SK-N-SH (cell line): ENCODE data around the gene CADPS2. TPM values are rescaled to one million over a fixed set of nuclear protein-coding genes. Genes with fewer than 3 reads are reported as not detected.

ENCODE experiments used
- CTCF ChIA-PET: fragments of 300-600, 350-600 bp; formaldehyde crosslinking; extraction: SDS; loops from one replicate; lab custom pipeline; 2021; lab: Yijun Ruan, JAX
- POLR2A ChIA-PET: fragments of 350-600 bp; sonication (Branson Sonifier 250); formaldehyde crosslinking; extraction: SDS; loops from one replicate; lab custom pipeline; 2020; ENCODE audit warnings: antibody characterized with exemption, inconsistent platforms; lab: Yijun Ruan, JAX
- DNase-seq: peaks from one replicate; pipeline ENCODE4 v3.0.0; 2012
- H2AFZ ChIP-seq: fragments of 200-600 bp; sonication (generic); 2 replicates; pipeline ENCODE4 v1.8.1; 2016; ENCODE audit warnings: antibody characterized with exemption, mild to moderate bottlenecking, low read depth
- H3F3A ChIP-seq: fragments of 200-600 bp; sonication (generic); replicated peaks from 2 replicates; pipeline ENCODE3; 2016; ENCODE audit warnings: antibody characterized with exemption, mild to moderate bottlenecking; ENCODE audit not compliant: insufficient read depth
- H3K27ac ChIP-seq, 2 experiments: fragments of 200-500 bp in 1 of 2; fragments of 200-600 bp in 1 of 2; sonication (Bioruptor generic) in 1 of 2; sonication (generic), shearing (Covaris generic) in 1 of 2; 2 replicates each; pipeline versions ENCODE4 v1.5.1 to v1.6.1; 2014 to 2016; ENCODE audit warnings: low read depth in 2 of 2, inconsistent platforms in 1 of 2, low read length in 1 of 2, mild to moderate bottlenecking in 1 of 2, mixed read lengths in 1 of 2
- H3K27me3 ChIP-seq: fragments of 200-600 bp; sonication (generic), shearing (Covaris generic); 2 replicates; pipeline ENCODE4 v1.6.1; 2016; ENCODE audit warnings: mixed run types; ENCODE audit not compliant: insufficient read depth
- H3K36me3 ChIP-seq, 2 experiments: fragments of 200-500 bp in 1 of 2; fragments of 200-600 bp in 1 of 2; sonication (Bioruptor generic) in 1 of 2; sonication (generic) in 1 of 2; replicated peaks in 1 of 2; 2 replicates each; pipeline versions ENCODE3 to v1.5.1; 2014 to 2016; ENCODE audit warnings: low read length in 1 of 2, mild to moderate bottlenecking in 1 of 2; ENCODE audit not compliant: insufficient read depth in 2 of 2, control insufficient read depth in 1 of 2
- H3K4me1 ChIP-seq, 2 experiments: fragments of 200-500 bp in 1 of 2; fragments of 200-600 bp in 1 of 2; sonication (Bioruptor generic) in 1 of 2; sonication (generic), shearing (Covaris generic) in 1 of 2; 2 replicates each; pipeline versions ENCODE4 v1.5.1 to v1.6.1; 2014 to 2016; ENCODE audit warnings: low read depth in 1 of 2, low read length in 1 of 2, mixed run types in 1 of 2; ENCODE audit not compliant: insufficient read depth in 2 of 2, control insufficient read depth in 1 of 2
- H3K4me2 ChIP-seq: fragments of 200-600 bp; sonication (generic), shearing (Covaris generic); 2 replicates; pipeline ENCODE4 v1.6.1; 2017; ENCODE audit warnings: mixed run types
- H3K4me3 ChIP-seq, 2 experiments: fragments of 200-500 bp in 1 of 2; fragments of 200-600 bp in 1 of 2; sonication (Bioruptor generic) in 1 of 2; sonication (generic), shearing (Covaris generic) in 1 of 2; 2 replicates each; pipeline versions ENCODE4 v1.5.1 to v1.8.1; 2014 to 2016; ENCODE audit warnings: low read depth in 2 of 2, inconsistent platforms in 1 of 2, low read length in 1 of 2, mild to moderate bottlenecking in 1 of 2, mixed read lengths in 1 of 2, moderate library complexity in 1 of 2
- H3K79me2 ChIP-seq: fragments of 200-600 bp; sonication (generic); 2 replicates; pipeline ENCODE4 v1.8.1; 2017; ENCODE audit warnings: mild to moderate bottlenecking; ENCODE audit not compliant: insufficient read depth
- H3K9ac ChIP-seq: fragments of 200-600 bp; sonication (generic); 2 replicates; pipeline ENCODE4 v1.6.1; 2017; ENCODE audit warnings: mixed run types
- H3K9me2 ChIP-seq: fragments of 200-600 bp; sonication (generic); 2 replicates; pipeline ENCODE4 v1.6.1; 2017; ENCODE audit warnings: mixed run types
- H3K9me3 ChIP-seq: fragments of 200-600 bp; sonication (generic); 2 replicates; pipeline ENCODE4 v1.6.1; 2017; ENCODE audit warnings: mixed run types, mild to moderate bottlenecking, moderate library complexity
- H4K20me1 ChIP-seq: fragments of 200-600 bp; sonication (generic); 2 replicates; pipeline ENCODE4 v1.6.1; 2017; ENCODE audit warnings: mild to moderate bottlenecking, mixed run types; ENCODE audit not compliant: insufficient read depth
- CHD2 ChIP-seq: fragments of 150-350 bp; IDR thresholded peaks from 2 replicates; pipeline ENCODE4 v1.6.1; 2018; ENCODE audit warnings: low read length; ENCODE audit not compliant: partially characterized antibody
- ELF1 ChIP-seq: IDR thresholded peaks from 2 replicates; pipeline ENCODE4 v1.4.0; 2012
- EP300 ChIP-seq, 2 experiments: IDR thresholded peaks; 2 replicates each; pipeline versions ENCODE4 v1.4.0 to v1.6.1; 2012; ENCODE audit warnings: borderline replicate concordance in 1 of 2, low read depth in 1 of 2, low read length in 1 of 2
- FOXJ3 ChIP-seq: sonication (generic); formaldehyde crosslinking; IDR thresholded peaks from 2 replicates; pipeline ENCODE4 v1.5.1; 2020; ENCODE audit warnings: mild to moderate bottlenecking, missing genetic modification reagents
- GABPA ChIP-seq: IDR thresholded peaks from 2 replicates; pipeline ENCODE4 v1.4.0; 2012; ENCODE audit warnings: low read depth, mild to moderate bottlenecking
- MEF2A ChIP-seq: IDR thresholded peaks from 2 replicates; pipeline ENCODE4 v1.4.0; 2012; ENCODE audit warnings: low read depth, borderline replicate concordance
- NFIC ChIP-seq: IDR thresholded peaks from 2 replicates; pipeline ENCODE4 v1.4.0; 2012; ENCODE audit warnings: borderline replicate concordance
- NRF1 ChIP-seq: IDR thresholded peaks from 2 replicates; pipeline ENCODE4 v1.6.1; 2012; ENCODE audit warnings: low read depth, mild to moderate bottlenecking, low read length
- RCOR1 ChIP-seq: fragments of 150-350 bp; IDR thresholded peaks from 2 replicates; pipeline ENCODE4 v1.6.1; 2017; ENCODE audit warnings: antibody characterized with exemption, low read length
- RFX5 ChIP-seq: IDR thresholded peaks from 2 replicates; pipeline ENCODE4 v1.6.1; 2012; ENCODE audit warnings: mild to moderate bottlenecking, improper control_type of control experiment, low read length
- RXRA ChIP-seq: IDR thresholded peaks from 2 replicates; pipeline ENCODE4 v1.4.0; 2012; ENCODE audit warnings: low read depth, mild to moderate bottlenecking, borderline replicate concordance
- SIN3A ChIP-seq: IDR thresholded peaks from 2 replicates; pipeline ENCODE4 v1.6.1; 2012; ENCODE audit warnings: low read depth, mild to moderate bottlenecking, low read length, moderate library complexity, borderline replicate concordance
- SMC3 ChIP-seq: IDR thresholded peaks from 2 replicates; pipeline ENCODE4 v1.6.1; 2012; ENCODE audit warnings: low read depth, low read length, improper control_type of control experiment
- TCF12 ChIP-seq: IDR thresholded peaks from 2 replicates; pipeline ENCODE4 v1.4.0; 2012
- TEAD4 ChIP-seq: IDR thresholded peaks from 2 replicates; pipeline ENCODE4 v1.4.0; 2012; ENCODE audit warnings: mild to moderate bottlenecking, borderline replicate concordance; ENCODE audit not compliant: insufficient read depth
- WGBS: methylation state at CpG from one replicate; pipeline ENCODE4 v1.1.6; 2017; ENCODE audit warnings: low lambda C conversion rate; 5-methylcytosine and 5-hydroxymethylcytosine counted together
- polyA plus RNA-seq, 3 experiments: library from polyadenylated mRNA; depleted of rRNA; stranded (reverse); fragments of >200 nt; gene quantifications; 2 replicates each; pipeline ENCODE4 v1.2.3, GENCODE V29; 2012
- TF ChIP-seq, protein P1 (sequence below): IDR thresholded peaks from 2 replicates; pipeline ENCODE4 v1.4.0; 2012; ENCODE audit warnings: low read depth
- TF ChIP-seq, protein P2 (sequence below): fragments of 200-600 bp; sonication (generic); IDR thresholded peaks from 2 replicates; pipeline ENCODE4 v1.6.1; 2017; ENCODE audit warnings: antibody characterized with exemption, mild to moderate bottlenecking, moderate library complexity

CADPS2 gene
- polyA plus RNA-seq, 1 of the 3 experiments (the other 2 are of a cell fraction), result 0.05 TPM

DNA sequence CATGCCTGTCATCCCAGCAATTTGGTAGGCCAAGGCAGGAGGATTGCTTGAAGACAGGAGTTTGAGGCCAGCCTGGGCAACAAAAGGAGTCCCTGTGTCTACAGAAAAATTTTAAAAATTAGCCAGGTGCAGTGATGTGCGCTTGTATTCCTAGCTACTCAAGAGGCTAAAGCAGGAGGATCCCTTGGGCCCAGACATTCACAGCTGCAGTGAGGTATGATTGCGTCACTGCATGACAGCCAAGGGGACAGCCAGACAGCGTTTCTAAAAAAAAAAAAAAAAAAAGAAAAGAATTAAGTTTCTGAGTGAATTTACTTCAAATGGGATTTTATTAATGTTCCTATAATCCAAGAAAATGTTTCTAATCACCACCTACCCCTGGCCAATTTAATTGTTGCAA lies 96.1 kb downstream of the CADPS2 start:
- no peaks in the 10 kb centered on the region for H3K79me2 ChIP-seq
- CTCF ChIA-PET, result no interaction called here
- DNase-seq, result no peak
- H3K9ac ChIP-seq, result no peak overlapping the region
- POLR2A ChIA-PET, result no interaction called here
- no peak for TF ChIP-seq GABPA
- TF ChIP-seq, protein P1, sequence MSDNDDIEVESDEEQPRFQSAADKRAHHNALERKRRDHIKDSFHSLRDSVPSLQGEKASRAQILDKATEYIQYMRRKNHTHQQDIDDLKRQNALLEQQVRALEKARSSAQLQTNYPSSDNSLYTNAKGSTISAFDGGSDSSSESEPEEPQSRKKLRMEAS, result no peak
- TF ChIP-seq SMC3, result no peak
- TF ChIP-seq FOXJ3 (CRISPR knock-in tag), result no peak
- no peak for TF ChIP-seq SIN3A
- no peak for TF ChIP-seq RCOR1
- no peak for TF ChIP-seq MEF2A
- no peak for TF ChIP-seq ELF1
- no peak for TF ChIP-seq CHD2
- no peak for TF ChIP-seq RFX5
- TF ChIP-seq, protein P2, sequence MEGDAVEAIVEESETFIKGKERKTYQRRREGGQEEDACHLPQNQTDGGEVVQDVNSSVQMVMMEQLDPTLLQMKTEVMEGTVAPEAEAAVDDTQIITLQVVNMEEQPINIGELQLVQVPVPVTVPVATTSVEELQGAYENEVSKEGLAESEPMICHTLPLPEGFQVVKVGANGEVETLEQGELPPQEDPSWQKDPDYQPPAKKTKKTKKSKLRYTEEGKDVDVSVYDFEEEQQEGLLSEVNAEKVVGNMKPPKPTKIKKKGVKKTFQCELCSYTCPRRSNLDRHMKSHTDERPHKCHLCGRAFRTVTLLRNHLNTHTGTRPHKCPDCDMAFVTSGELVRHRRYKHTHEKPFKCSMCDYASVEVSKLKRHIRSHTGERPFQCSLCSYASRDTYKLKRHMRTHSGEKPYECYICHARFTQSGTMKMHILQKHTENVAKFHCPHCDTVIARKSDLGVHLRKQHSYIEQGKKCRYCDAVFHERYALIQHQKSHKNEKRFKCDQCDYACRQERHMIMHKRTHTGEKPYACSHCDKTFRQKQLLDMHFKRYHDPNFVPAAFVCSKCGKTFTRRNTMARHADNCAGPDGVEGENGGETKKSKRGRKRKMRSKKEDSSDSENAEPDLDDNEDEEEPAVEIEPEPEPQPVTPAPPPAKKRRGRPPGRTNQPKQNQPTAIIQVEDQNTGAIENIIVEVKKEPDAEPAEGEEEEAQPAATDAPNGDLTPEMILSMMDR, result no peak
- TF ChIP-seq RXRA, result no peak
- TF ChIP-seq NFIC, result no peak
- TF ChIP-seq NRF1, result no peak
- no peaks in the 10 kb centered on the region for H3K4me1 ChIP-seq
- no peak overlapping the region for H3K4me2 ChIP-seq
- no peak overlapping the region for H3K4me3 ChIP-seq
- no peaks in the 10 kb centered on the region for H3K9me2 ChIP-seq
- H3F3A ChIP-seq, result no peaks in the 10 kb centered on the region
- H3K9me3 ChIP-seq, result no peaks in the 10 kb centered on the region
- no peaks in the 10 kb centered on the region for H4K20me1 ChIP-seq
- no peak overlapping the region for H3K27ac ChIP-seq
- no peaks in the 10 kb centered on the region for H3K27me3 ChIP-seq
- H3K36me3 ChIP-seq, result no peaks in the 10 kb centered on the region
- WGBS, result 1% methylated on average over 3 of the region's 3 CpGs
- H2AFZ ChIP-seq, result no peak overlapping the region

DNA sequence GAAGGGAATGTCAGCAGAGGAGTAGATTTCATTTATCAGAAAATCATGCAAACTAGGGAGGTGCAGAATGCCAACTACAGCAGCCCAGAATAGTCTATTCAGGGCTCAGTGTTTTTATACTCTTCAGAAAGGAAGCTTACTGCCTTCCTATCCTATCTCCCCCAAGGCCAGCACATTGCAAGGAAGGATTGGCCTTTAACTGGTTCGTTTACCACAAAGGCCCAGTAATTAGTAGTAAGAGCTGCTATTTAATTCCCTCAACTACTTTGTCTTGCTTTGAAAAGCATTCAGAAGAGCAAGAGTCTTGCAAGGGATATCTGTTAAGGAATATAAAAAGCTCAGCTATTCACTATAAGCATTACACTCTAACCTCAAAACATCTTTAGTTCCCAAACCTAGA lies 97.1 kb downstream of the CADPS2 start:
- Histone ChIP-seq H2AFZ (no peak overlapping the region), H3K9me3 (no peaks in the 10 kb centered on the region), H3K4me1 (no peaks in the 10 kb centered on the region), H3K27ac (no peak overlapping the region), H3K4me2 (no peak overlapping the region), H3K27me3 (no peaks in the 10 kb centered on the region), H3K4me3 (no peak overlapping the region), H3F3A (no peaks in the 10 kb centered on the region), H4K20me1 (no peaks in the 10 kb centered on the region), H3K9ac (no peak overlapping the region), H3K79me2 (no peaks in the 10 kb centered on the region), H3K9me2 (no peaks in the 10 kb centered on the region), H3K36me3 (no peaks in the 10 kb centered on the region)
- ChIA-PET CTCF (interaction anchor here (0.9 kb wide), 1 partner anchor 20 kb away, joined by 3 read pairs; no protein-coding TSS in a partner anchor), POLR2A (no interaction called here)
- DNase-seq, result no peak
- TF ChIP-seq TEAD4 (no peak), TCF12 (no peak), RCOR1 (no peak), EP300 (IDR thresholded peaks at IDR 0.05; ENCODE audit: borderline replicate concordance in 1 of 2, low read depth in 1 of 2, low read length in 1 of 2) (no peak)
- 0% methylated on average over 1 of the region's 1 CpG for WGBS
